OCI-M2 (cell line): ENCODE results near the gene ARHGDIB.

ENCODE experiments used
- DNase-seq: peaks from one replicate; lab custom pipeline; 2025; ENCODE audit not compliant: unreplicated experiment; lab: John Stamatoyannopoulos, UW

The ARHGDIB gene

DNA sequence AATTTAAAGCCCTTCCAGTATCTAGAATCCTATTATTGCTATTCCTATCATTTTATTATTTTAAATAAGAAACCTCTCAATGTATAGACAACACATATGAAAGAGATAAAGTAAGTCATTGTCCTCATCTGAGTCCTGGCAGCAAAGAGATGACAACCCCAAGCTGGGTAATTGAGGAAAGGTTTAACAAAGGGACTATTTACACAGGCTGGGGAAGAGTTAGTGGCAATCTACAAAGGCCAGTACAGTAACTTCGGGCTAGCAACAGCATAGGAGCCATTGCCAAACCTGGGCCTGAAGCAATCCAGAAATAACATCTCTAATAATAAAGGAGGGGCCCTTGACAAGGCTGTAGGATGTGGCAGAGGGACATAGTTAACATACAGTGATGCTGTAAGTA lies 22.6 kb upstream of the ARHGDIB start:
- DNase-seq: no peak

DNA sequence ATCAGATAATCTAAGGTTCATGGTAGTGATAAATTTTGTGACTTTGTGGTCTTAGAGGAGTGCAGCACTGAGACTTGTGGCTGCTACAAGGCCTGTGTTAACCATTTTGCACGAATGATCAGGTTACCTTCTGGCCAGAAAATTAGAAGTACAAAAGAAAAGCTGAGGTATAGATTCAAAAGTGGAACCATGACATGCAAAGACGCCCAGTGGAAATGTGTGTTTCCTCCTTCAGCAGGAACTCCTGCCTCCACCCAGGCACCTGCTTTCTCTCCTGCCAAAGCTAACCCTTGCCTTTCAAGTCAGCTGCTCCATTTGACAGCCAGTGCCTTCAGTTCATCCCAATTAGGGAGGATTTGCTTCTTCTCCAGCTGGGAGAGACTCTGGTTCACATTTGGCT lies 21.6 kb upstream of the ARHGDIB start:
- DNase-seq: no peak

DNA sequence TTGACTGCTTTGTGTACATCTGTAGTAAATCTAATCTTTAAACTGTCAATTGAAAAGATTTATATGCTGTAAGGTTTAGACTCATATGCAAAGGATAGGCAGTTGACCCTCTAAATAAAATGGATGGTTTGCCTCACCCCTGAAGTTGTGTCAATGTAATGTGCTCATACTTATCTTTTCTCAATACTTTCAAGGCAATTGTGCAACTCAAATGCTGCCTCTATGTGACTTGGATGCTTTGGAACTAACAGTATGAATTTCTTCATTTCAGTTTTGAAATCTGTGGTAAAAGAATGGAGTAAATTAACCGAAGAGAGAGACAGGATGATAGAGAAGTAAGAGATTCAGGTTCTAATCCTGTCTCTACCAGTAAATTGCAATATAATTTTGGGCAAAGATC lies 21.2 kb upstream of the ARHGDIB start:
- no peak for DNase-seq

DNA sequence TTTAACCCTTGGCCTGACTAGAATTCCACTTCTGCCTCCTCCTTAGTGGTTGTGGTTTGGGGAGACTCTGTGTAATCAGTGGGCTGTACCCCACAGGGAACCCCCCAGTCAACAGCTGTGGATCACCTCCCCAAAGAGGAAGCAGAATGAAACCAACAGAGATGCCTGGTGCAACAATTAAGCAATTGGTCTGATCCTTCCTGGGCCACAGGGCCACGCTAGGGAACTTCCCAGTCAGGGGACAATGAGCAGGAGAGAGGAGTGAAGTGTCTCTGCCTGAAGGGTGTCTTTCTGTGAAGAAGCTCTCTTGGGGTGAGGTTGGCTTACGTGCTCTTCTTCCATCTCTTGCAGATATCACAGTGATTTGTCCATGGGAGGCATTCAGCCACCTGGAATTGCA lies 19.6 kb upstream of the ARHGDIB start:
- no peak for DNase-seq

DNA sequence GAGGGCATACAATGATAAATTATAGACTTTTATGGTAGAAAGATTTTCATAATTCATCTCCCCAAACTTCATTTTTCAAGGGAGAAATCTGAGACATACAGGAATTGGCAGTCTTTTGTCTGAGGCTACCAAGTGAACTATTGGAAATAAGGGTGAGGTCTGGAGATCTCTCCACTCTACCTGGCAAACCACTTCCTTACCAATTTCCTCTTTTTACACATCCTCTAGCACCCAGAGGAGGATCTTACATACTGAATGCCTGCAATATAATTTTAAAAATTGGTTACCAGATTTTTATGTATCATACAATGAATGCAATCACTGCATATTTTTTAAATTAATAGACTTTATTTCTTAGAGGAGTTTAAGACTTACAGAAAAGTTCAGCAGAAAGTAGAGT lies 18.1 kb upstream of the ARHGDIB start:
- DNase-seq: no peak

DNA sequence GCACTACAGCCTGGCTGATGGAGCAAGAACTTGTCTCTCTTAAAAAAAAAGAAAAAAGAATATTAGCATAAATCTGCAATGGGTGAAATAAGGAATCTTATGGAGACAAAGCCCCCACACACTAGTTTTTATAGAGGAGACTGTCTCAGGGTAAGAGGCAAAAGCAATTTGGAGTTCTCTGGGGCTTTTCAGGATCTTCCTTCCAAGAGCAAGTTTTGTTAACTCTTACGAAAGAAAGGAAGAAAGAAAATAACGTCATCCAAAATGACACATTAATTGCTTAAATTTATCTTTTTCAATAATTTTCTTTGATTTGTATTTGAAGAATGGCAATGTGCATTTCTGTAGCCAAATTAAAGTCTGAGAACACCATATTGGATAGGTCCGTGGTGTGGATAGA lies 15.3 kb upstream of the ARHGDIB start:
- no peak for DNase-seq

DNA sequence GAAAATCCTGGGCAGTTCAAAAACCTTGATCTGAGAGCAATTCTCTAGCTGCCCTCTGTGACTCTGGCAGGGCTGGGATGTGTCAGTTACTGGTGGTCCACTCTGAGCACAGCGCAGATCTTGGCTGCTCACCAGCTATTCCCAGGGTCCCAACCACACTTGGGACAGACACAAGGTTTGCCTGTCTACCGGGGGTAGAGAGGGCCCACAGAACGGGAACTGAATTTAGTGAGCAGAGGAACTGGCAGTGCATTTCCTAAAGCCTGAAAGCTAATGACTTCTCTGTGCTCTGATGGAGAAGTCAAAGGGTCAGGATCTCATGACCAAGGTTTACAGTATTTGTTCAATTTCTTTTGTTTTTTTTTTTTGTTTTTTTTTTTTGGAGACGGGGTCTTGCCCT lies 14.1 kb upstream of the ARHGDIB start:
- no peak for DNase-seq

DNA sequence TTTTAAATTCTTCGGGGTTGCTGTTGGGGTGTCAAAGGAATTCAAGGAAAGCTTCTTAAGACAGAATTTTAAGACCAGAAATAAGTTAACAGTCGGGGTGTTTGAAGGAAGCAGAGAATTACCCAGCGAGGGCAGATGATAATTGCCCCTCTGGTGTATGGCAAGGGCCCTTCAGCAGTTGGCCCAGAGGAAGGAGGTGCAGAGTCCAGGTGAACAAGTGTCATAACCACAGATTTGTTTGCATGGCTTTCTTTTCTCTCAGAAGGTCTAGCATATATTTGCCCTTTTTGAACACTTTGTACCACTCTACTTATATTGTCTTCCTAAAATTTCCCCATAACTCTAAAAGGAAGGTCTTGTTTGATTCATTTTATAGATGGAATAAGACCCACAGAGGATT lies 13.2 kb upstream of the ARHGDIB start:
- no peak for DNase-seq

DNA sequence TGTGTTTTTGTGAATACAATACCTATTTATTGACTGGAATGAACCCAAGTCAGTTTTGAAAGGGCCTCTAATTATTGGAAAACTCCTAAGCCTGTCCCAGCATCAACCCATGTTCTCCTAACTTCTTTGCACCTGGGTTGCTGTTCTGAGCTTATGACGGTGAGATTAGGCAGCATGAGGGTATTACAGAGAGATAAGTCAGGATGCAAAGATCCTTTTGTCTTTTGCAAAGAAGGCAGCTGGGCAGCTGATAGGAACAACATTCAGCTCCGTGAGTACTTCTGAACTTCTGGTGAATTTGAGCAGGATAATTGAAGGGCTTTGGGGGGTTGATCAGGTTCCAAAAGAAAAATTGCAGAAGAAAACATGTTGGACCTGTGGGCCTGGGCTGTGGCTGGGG lies 11.4 kb upstream of the ARHGDIB start, which contains the start of gene PDE6H:
Gene PDE6H, plus strand, starts transcription at position 227 of the 400 bp plus-strand sequence. CDS start 4,971 bp downstream, outside the sequence.
- no peak for DNase-seq

DNA sequence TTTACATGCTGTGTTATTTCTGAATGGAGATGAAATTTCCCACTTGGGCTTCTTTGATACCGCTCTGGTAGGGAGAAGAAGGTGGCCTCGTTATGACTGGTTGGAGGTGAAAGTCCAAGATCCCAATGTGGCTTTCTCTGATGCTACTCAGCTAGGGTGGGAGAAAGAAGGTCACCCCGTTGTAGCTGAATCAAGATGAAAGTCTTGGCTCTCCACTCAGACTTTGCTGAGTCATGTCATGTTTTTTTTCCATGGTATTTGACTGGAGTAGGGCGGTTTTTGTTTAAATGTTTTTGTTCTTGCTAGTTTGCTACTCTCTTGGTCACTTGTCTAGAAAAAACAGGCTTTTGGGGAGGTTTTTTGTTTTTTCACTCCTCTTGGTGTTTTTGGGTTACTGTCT lies 9.1 kb upstream of the ARHGDIB start:
- no peak for DNase-seq

DNA sequence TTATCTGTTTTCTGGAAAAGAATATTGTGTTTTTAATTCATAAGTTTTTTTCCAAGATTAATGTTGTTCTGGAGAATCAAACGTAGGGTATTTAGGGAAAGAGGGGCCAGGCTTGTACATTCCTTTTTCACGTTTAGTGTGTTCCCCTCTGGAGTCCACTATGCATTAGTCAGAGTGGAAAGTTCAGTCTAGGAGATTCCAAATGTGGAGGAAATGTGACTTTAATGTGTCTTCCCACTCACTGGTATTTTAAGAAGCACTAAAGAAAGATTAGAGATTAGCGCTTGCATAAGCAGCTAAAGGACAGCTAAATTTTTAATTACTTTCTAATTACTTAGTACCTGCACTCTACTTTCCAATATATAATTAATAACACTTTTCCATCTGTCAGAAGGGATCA lies 7.1 kb upstream of the ARHGDIB start:
- DNase-seq: no peak

DNA sequence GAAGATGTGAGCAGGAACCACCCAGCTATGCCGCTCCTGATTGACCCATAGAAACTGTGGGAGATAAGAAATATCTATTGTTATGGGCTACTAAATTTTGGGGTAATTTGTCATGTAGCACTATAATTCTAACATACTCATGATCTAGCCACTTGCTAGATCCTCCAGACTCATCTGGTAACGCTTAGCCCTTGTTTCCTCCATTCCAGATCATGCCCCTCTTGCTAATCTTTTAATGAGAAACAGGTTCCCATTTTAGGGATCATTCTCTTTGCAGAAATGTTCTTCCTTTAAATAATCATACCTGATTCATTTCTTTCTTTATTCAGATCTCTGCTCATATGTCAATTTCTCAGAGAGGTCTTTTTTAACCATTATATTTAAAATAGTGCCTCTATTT lies 3.8 kb upstream of the ARHGDIB start:
- no peak for DNase-seq

DNA sequence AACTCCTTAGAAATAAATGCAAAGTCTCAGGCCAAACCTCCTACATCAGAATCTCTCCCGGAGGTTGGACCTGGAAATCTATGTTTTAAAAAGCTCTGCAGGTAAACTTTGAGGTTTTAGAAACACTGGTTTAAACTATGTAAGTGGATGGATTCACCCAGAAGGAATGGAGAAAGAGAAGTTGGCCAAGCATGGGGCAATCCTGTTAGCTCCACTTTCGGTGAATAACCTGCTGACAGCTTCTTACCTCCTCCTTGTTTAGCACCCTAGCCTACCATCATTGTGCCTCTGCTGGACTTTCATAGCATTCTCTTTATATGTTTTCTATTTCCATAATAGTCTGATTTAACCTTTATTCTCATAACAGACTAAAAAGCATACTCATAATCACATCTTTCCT lies 3.0 kb upstream of the ARHGDIB start:
- no peak for DNase-seq

DNA sequence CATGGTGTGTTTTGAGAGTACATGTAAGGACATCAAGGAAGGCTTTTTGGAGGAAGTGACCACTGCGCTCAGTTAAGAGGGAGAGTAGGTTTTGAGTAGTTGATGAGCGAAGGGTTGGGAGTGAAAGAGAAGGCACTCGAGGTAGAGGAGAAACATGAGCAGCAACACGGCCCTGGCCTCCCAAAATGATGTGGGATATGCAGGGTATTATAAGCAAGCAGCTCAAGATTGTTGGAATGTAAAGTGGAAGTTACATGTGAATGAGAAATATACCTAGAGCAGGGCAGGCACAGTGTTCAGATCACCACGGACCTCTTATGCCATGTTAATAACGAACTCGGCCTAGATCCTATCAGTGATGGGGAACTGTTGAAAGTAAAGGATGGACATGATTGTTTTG lies 2.1 kb upstream of the ARHGDIB start:
- no peak for DNase-seq

DNA sequence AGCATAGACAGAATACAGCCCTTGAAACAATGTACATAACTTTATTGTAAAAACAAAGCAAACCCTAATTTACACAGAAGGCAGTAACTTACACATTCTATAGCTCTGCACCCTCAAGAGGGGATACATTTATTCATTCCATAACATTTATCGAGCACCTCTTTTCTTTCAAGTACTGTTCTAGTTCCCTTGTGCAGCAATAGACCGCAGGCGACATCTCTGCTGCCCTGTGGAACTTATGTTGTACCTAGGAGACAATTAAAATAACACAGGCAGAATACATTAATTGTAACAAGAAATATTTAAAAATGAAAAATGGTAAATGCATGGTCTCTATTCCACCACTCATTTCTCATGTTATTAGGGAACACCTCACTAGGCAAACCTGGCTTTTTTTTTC lies 1.4 kb upstream of the ARHGDIB start:
- no peak for DNase-seq

DNA sequence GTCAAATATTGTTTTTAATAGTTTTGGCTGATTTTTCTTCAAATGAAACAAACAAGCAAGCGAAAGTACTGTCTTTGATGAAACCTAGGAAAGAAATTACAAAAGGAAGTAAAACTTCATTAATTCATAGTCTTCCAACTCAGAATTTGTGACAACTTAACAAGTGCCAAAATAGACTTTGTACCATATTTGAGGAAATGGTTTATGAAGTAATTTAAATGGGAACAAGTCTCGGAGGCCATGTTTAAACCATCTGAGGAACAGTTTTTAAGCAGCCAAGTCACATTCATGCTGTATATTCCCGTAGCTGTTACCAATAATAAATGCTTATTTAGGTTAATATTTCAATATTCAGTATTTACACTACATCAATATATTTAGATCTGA lies 745 bp upstream of the ARHGDIB start:
- no peak for DNase-seq

DNA sequence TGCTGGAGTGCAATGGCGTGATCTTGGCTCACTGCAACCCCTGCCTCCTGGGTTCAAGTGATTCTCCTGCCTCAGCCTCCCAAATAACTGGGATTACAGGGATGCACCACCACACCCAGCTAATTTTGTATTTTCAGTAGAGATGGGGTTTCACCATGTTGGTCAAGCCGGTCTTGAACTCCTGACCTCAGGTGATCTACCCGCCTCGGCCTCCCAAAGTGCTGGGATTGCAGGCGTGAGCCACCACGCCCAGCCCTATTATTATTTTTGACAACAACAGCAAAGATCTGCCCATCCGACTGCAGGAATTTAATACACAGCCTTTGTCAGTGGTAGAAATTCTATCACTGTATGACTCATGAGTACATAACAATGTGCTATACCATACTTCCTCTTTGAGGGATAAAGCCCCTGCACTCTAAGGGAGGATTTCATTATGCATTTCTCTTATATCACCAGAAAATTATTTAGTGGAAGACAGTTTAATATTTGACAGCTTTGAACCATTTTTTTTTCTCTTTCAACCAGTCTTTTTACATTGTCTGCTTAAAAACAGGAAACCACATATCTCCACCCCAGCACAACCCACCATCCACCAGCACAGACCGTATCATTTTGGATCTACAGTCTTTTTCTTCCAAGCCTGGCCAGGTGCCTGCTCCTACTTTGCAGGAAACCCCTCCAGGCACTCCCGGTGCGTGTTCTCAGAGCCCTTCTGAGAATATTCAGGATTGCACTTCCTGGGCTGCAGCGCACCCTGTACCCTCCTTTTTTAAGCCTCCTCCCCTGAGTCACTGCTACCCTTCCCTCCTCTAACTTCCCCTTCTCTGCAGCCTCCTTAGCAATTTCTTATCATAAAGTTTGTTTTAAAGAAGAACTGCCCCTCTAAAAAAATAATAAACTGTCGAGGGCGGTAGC lies 594 bp downstream of the ARHGDIB start:
- DNase-seq: no peak

DNA sequence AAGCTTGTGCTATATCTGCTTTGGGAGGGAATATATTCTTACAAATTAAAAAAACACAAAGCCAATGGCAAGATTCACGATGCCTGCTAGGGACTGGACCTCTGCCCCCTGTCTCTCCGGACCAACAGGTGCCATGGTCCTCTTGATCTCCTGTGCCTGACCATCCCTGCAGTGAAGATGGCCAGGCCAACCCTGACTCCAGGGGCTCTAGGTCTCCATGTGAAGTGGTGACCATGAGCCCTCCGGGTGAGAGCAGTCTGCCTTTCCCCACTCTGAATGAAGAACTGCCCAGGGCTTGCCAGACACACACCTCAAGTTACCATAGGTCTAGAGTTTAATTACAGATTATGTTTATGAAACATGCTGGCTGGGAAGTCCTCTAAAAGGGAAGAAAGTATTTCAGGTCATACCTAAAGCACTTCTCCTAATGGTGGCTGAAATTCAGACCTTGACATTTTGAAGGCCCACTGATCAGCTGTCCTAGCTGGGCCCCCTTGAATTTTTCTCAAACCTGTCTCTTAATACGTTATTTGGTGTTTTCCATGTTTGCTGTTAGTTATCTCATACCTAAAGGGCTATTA lies 1.4 kb downstream of the ARHGDIB start:
- DNase-seq: no peak

DNA sequence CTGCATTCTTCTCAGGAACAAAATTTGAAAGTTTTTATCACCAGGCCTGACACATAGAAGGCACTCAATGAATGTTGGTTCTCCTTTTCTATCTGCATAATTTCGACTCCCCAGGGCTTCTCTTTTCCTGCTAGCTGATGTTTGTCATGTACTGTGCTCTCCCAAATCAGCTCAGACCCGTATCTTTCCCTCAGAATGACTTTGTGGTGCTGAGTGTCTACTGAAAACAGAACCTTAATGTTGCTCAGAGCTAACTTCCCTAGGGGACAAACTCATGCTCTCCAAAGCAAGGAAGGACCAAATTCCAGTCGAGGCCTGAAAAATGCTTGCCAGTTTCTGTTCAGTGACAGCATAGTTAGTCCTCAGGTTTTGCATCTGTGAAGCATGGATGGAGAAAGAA lies 1.9 kb downstream of the ARHGDIB start:
- no peak for DNase-seq

DNA sequence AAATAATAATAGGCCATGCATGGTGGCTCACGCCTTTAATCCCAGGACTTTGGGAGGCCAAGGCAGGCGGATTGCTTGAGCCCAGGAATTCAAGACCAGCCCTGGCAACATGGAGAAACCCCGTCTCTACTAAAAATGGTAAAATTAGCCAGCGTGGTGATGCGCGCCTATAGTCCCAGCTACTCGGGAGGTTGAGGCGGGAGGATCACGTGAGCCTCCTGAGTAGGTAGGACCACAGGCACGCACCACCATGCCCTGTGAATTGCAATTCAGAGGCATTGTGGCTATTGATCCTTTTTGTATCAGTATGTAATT lies 2.3 kb downstream of the ARHGDIB start:
- DNase-seq: no peak

DNA sequence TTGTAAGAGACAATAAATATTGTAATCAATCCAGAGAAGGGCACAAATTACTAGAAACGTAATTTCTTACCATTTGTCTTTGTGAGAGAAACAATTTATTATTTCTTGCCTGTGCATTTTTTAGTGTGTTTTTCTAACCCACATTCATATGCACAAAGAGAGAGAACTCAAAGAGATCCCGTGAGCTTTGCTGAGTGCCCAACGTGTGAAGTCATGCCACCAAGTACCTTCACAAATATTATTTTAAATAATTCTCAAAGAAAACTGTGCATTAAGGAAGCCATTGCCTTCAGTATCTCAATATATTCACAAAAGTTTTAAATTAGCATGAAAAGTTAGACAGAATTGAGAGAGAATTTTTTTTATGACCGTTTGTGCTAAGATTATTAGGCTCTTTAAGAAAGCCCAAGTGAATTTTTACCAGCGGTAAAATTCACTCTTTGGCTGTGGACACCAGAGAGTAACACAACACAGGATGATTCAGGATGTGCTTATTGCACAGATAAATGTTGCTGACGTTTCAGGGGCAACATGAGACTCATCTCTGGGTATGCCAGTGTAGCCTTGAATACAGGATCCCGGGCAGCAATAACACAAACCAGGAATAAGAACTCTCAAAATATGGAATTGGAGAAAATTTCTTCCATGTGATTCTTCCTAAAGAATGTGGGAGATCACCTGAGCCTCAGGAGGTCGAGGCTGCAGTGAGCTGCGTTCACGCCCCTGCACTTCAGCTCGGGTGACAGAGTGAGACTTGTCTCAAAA lies 2.9 kb downstream of the ARHGDIB start:
- DNase-seq: no peak

DNA sequence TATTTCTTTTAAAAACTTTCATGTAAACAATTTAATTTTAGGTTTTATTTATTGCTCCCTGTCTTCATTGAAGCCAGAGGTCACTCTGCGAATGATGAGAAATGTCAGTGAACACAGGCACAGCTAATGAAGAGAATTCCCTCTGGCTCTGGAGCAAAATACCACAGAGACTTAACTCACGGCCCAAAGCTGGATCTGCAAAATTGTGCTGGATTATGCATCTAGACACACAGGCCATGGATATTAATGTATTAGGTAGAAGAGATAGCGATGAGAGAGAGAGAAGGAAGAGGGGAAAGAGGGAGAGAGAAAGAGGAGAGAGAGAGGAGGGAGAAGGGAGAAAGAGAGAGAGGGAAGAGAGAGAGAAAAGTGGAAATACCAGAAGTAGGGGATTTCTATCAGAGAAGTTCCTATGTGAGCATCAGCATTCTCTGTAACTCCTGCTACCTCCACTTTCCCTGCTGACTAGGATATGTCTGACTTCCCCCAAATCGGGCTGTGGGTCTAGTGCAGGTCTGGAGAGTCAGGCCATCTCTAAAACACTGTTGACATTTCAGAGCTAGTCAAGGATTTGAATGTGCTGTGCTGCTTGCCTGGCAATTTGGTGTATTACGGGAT lies 3.7 kb downstream of the ARHGDIB start:
- DNase-seq: no peak
